CD4-positive, alpha-beta T cell treated with Interleukin-6 at 100 ng/mL for 8 hours (primary cell): Measurements from ENCODE around the gene AIFM1.

Source experiments
- DNase-seq: peaks from one replicate; pipeline ENCODE4 v3.0.0-alpha.2; 2020; ENCODE audit warnings: mixed read lengths, low spot score

AIFM1 gene

DNA sequence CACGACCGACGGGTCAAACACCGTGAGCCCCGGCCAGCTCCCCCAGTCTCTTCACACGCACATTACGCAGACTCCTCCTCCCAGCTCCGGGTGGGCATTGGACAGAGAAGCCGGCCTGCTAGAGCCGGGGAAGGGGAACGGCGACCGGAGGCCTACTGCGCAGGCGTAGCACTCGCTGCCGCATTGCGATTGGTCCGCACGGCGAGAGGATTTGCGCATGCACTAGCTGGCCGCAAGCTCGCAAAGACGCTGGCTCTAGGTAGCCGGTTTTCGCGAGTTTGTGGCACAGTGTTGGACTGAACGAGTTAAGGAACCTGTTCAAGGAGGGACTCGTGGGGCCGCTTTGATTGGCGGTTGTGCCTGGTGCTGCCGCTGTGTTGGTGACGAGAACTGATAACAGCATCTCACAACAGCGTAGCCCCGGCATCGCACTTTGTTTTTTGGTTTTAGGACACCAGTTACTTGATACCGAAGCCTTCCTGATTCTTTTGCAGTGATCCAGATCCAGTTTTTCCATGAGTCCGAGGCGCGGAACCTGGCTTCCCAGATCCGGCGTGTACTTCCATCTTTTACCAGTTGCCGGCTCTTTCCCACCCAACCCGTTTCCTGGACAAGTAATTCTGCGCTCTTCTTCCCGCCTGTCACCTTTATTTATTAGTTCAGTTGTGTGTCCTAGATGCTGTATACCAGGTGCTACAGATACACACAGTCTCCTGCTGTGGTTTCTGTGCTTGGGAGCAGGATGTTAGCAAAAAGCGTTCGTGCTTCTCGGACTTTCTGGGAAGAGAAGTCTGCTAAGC, at the start of gene AIFM1:
TSS of gene AIFM1 (minus strand) at position 139 of the 800 bp plus-strand sequence. CDS start 185 bp downstream, outside the sequence.
- DNase-seq, result peak; percentile 87

DNA sequence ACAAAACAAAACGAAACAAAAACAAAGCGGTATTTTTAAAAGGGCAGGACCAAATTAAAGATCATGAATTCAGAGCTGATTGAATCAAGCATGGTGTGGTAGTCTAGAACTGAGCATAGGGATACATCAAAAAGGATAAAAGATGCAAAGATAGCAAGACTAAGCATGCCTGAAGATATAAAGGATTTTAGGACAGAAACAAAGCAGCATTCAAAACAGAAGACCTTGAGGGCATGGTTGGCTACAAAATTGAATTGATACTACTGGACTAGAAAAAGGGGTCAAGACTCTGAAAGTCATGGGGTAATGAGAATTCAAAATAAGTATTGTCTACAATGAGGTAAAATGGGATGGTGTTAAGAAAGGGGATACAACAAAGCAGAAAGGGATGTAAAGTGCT, 47.7 kb upstream of the AIFM1 start:
- no peak for DNase-seq

DNA sequence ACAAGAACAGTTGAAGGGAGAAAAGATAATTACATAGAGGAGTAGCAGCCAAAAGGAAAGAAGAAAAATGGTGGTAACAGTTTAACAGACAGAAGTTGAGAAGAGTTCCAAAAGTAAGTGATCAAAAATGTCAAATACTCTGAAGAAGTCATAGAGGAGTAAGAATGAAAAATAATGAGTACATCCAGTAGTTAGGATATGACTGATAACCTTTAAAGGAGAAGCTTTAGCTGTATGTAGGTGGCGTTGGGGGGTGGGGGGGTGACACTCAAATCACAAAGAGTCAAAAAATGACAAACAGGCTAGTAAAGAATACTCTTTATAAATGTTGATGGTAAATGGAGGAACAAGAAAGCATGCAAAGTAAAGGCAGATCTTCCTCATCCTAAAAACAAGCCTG, 46.7 kb upstream of the AIFM1 start:
- DNase-seq, result no peak

DNA sequence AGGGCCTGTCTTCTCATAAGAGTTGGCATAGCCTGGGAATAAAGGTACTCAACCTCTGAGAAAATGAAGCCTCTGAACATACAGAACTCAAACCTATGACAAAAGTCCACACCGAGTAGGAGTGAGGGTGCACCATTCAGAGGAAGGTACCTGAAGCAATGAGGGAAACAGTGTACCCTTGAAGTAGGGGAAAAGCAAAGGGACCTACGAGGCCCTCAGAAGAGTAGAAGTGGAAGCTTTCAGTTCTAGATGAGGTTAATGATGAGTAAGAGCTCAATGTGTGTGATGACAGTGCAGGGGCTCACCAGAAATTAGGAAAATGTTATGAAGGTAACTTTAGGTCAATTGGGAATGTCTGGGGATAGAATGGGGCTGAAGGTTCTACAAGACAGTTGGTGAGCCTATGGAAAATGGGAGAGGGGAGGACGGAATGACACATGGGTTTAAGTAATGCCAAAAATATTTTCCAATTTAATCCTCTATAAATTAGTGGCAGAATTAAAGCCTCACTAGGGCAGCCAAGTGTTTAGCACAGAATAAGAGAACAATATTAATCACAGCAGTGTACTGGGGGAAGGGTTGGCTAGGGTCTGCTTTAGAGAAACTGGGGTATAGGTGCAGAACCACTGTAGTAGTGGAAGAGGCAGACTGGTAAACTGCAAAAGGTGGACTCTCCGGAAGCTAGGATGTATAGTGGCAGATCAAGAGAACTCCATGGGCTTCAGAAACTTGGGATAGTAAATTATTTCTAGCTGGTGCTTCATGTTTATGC, 46.0 kb upstream of the AIFM1 start:
- DNase-seq, result no peak

DNA sequence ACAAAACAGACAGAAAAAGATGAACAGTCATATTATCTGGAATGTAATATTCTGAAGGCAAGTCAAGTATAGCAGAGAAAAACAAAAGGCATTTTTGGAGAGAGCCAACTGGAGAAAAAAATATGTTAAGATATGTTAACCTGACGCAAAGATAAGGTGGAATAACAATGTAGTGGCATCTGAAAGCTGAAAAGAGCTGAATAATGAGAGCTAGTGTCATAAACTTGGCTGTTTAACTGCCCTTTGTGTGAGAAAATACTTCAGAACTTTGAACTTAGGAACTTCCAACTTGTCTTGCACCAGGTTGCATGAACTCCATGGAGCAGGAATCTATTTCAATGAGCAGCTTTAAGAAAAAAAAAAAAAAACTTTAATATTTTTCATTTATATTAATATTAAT, 39.0 kb upstream of the AIFM1 start:
- DNase-seq, result no peak

DNA sequence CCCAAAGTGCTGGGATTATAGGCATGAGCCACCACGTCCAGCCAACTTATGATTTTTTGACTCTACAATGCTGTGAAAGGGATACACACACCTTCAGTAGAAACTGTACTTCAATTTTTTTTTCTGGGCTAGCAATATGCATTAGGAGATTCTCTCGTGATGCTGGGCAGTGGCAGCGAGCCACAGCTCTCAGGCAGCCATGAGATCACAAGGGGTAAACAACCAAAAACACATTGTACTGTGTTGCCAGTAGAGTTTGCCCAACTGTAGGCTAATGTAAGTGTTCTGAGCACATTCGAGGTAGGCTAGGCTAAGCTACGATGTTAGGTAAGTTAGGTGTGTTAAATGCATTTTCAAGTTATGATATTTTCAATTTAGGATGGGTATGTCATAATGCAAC, 31.8 kb upstream of the AIFM1 start:
- DNase-seq, result no peak

DNA sequence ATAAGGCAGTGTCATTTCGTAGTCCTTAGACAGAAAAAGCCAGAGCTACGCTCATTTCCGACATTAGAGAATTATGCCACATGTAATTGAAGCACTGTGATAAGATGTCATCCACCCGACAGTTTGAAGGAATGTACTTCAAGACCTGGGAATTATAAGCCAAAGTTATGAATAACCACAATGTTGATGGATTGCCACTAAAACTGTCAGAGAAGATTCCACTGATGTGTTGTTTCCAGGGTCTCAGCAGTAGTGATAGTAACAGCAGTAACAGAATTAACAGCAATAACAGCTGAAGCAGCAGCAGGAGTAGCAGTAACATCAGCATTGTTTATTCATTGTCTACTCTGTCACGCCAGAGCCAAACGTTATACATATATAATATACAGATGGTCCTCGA, 30.8 kb upstream of the AIFM1 start:
- no peak for DNase-seq

DNA sequence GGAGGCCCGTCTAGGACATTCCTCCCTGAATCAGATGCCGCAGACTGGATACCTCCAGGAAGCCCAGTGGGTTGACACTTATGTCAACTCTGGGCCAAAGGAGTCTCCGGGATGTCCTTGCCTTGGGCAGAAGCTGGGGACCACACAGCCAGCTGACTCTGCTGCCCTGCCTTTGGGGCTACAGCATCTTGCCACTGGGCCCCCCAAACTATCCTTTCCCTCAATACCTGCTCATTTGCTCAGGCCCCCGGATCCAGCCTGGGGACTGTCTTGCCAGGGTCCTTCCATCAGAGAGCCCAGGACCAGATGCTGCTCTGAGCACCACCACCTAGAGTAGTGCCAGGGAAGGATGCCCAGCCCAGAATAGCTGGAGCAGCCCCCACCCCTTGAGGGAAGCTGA, 25.2 kb upstream of the AIFM1 start:
- no peak for DNase-seq

DNA sequence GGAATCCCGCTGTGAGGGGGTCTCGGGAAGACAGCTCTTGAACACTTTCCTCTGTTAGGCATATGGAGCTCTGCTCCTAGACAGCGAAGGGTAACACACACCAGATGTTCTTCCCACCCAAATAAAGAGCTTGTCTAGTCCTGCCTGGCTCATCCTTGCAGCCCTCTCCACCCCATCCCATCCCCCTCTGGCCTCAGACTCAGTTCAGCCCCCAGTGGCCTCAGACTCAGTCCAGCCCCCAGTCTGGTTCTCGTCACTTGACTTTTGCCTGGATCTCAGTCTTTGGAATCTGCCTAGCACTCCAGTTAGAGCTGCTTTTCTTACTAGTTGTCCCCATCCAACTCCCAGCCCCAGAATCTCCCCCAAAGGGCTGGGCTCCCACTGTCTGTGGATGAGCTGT, 21.0 kb upstream of the AIFM1 start:
- no peak for DNase-seq

DNA sequence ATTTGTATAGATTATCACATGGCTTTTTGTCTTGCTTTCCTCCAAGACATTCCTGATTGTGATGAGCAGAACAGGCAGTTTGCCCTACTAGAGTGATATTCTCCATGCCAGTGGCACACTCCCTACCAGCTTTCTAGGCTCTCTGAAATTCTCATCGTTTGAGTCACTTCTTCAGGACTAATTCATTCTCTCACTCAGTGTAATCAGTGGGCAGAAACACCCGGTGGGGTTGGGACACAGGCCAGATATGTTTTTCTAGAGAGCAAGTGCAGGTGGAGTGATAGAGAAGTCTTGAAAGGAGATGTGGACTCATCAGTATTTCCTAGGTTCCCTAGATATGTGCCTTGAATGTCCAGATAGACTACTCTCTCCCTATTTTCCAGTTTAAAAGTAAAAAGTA, 19.2 kb upstream of the AIFM1 start:
- no peak for DNase-seq

DNA sequence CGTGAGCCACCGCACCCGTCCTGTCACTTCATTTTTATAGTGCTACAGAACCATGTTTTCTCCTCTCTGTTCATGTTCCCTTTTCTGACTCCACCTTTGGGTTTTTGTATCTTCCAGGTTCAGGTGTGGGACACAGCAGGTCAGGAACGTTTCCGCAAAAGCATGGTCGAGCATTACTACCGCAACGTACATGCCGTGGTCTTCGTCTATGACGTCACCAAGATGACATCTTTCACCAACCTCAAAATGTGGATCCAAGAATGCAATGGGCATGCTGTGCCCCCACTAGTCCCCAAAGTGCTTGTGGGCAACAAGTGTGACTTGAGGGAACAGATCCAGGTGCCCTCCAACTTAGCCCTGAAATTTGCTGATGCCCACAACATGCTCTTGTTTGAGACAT, 18.5 kb upstream of the AIFM1 start:
- DNase-seq, result no peak

DNA sequence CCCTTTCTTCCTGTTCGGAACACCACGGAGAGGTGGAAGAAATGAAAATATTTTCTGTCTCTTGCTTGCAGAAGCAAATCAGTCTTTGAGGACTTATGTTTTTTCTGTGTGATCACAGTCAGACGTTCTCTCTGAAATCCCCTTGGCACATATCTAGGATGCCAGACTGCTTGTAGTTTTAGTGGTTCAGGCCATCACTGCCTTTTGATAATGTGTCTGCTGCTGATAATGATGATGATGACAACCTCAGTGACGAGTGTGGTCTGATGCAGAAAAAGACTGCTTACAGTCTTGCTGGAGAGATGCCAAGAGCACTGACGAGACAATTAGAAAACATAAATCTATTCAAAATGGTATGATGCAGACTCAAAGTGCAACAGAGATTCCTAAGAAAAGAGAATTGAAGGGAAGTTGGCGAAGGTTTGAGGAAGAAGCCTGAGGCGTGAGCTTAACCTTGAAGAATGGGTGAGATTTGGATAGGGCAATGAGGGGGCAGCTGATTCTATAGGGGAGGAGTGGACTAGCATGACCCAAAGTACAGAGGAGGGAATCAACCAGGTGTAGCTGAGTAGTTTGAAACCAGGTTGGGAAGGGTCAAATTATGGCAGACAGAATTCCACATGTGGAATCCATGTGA, 14.1 kb upstream of the AIFM1 start:
- no peak for DNase-seq

DNA sequence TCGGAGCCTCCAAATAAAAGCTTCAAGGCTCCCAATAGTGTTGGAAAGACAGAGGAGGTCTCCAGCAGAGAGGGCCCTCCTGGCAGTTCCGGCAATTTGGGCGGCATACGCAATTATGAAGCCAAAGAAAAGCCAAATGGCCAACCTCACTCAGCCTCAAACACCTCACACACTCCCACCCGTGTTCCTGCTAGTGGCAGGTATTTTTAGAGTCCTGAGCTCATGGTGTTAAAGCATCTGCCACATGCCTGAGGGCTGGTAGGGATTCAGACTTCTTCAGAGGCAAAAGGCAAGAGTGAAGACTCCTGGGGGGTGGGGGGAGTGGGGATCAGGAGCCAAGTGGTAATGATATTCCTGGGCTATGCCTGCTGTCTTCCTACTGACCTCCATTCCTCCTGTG, 13.5 kb upstream of the AIFM1 start:
- DNase-seq, result no peak

DNA sequence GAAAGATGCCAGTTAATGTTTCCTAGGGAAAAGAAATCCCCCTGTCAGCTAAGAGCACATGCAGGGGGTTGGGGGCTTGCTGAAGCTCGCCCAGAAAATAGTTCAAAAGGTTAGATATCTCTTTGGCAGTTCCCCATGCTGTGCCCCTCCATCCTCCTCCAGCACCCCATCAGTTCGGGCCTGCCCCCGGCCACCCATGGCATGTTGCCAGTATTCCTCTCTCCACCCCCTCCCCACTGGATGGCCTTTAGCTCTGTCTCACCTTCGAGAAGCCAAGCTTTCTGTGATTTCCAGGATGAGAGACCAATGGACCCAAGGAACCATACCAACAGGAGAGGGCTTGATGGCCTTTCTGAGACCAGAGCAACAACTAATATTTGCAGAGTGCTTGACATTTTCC, 11.3 kb upstream of the AIFM1 start:
- DNase-seq, result no peak

DNA sequence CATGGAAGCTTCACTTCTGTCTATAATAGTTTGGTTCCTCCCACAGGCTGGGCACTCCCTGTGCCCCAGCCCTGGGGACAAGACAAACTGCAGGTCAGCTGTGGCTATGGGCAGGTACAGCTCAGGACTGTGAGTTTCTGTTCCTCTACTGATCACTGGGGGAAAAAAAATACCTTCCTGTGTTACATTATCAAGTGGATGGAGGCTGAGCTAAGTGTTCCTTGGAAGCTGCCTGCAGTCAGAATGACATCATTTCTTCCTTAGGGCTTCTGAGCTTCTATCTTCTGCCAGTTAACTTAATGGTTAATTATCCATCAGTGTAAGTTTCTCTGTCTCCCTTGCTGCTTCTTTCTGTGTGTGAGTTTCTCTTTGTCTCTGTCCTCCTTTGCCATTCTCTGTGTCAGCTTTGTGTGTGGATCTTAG, 10.7 kb upstream of the AIFM1 start:
- no peak for DNase-seq

DNA sequence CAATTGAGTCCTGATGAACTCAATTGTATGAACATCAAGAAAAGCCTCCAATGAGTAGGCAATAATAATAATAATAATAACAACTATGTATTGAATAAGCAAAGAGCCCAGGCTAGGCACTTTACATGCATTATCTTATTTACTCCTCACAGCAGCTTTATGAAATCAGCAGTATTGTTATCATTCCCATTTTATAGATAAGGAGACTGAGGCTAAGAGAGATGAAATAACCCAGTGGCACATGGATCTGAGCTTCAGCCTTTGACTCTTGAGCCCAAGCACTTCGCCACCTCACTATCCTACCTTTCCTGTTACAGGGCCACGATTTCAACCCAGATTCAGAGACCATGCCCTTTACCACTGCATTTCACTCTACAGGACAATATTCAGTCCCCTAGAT, 9.3 kb upstream of the AIFM1 start:
- no peak for DNase-seq

DNA sequence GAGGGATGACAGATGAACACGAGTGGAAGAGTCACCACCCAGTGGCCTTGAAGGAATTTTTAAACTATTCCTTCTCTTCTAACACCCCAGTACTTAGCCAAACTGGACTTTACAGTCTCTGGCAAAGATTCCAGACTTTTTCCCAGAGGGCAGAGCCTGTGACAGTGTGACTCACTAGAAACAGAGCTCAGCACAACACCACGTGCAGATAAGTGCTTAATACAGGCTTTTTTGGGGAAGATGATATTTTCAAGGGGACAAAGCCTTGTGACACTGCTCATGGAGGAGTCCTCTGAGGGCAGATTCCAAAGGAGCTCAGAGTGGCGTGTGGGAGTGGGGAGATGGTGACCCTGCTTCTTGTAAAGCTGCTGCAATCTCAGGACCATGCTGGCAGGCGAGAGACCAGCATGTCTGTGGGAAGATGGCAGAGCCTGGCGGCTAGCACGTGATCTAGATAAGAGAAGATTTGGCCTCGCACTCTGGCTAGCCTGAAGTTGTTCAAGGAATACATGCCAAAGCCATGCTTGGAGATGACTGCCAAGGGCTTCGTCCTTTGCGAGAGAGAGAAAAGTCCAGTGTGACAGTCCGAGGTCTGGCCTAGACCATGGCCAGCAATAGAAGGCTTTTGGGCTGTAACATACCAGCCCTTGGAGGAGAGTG, 8.5 kb upstream of the AIFM1 start:
- DNase-seq, result no peak

DNA sequence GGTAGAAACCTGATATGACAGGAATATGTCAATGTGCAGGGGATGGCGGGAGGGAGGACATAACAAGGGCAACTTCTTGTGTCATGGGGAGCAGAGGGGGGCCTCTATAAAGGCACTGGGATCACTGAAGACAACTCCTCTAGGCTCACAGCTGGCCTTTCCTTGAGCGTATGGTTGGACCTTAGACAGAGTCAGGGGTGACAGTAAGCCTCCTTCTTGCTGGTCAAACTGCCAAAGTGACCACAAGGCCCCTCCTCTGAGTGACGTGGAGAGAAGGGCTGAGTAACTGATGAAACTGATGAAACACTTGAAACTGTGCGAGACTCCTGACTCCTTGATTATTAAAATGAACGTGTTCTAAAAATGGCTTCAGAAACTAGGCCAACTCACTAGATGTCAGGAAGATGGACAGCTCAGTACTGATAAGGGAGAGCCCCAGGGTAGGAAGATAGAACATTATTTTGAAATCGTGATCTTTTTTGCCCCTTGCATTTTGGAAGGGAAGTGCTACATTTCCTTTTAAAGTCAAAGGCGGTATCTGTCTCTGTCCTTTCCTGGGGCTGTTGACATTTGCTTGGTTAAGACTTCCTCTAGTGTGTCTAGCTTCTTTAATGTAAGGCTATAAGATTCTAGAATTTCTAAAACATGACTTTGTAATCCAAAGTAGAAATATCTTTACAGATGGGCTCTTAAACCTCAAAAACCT, 7.7 kb upstream of the AIFM1 start:
- peak; percentile 17 for DNase-seq

DNA sequence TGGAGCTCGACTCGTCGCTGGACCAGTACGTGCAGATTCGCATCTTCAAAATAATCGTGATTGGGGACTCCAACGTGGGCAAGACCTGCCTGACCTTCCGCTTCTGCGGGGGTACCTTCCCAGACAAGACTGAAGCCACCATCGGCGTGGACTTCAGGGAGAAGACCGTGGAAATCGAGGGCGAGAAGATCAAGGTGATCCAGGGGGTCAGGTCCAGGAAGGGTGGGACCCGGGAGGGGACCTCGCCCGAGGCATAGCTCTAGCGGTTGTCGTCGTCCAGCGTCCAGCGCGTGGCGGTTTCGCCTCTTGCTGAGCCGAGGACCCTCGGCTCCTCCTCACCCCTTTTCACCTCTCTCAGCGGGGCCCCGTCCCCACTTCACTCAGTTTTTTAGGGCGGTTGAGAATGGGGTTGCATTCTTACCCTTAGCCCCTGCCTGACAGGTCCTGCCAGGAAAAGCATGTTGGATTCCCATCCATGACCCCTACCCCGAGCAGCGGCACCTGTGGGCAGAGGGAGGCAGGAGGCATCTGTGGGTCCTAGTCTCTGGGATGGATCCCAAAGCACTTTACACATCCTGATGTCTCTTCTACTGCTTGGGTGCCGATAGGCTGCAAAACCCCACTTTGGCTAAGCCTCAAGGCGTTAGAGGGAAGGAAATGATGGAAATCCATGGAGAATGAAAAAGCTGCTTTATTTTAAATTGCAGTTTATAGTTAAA, 6.6 kb upstream of the AIFM1 start:
- DNase-seq, result no peak

DNA sequence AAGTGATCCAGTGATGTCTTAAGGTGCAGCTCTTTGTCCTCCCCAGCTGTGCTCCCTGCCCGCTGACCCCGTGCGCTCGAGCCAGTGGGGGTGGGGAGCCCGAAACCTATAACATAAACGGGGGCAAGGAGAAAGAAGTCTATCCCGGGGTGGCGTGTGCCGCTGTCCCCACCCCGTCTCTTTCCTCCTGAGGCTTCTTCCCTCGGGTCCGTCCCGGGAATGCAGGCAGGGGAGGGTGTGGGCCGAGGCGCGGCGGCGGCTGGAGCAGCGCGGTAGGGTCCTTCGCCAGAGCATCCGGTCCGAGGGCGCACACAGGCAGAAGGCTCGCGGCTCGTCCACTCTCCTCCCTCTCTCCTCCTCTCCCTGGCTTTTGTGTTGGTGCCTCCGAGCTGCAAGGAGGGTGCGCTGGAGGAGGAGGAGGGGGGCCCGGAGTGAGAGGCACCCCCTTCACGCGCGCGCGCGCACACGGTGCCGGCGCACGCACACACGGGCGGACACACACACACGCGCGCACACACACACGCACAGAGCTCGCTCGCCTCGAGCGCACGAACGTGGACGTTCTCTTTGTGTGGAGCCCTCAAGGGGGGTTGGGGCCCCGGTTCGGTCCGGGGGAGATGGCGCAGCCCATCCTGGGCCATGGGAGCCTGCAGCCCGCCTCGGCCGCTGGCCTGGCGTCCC, 5.9 kb upstream of the AIFM1 start, which contains the start of gene RAB33A:
TSS of gene RAB33A (plus strand) at position 517 of the 681 bp plus-strand sequence. CDS start at position 618, 101 bp downstream.
- peak; percentile 48 for DNase-seq
